Natural killer cell (primary cell): ENCODE measurements around the gene SORCS2. TPM values are rescaled to one million over a fixed set of nuclear protein-coding genes. Genes with fewer than 3 reads are reported as not detected.

Experiments
- ATAC-seq, 3 donors: fragments of 150-1000 bp in 2 of 3; fragments of 200-7000 bp in 1 of 3; cut with Tn5 transposase; 1 replicate in 1 of 3; 2 replicates in 2 of 3; pipeline ENCODE4 v1.10.0; 2021; ENCODE audit warnings: mild to moderate bottlenecking in 2 of 3, moderate library complexity in 2 of 3
- DNase-seq, 2 donors: peaks; one replicate each; pipeline versions ENCODE4 v3.0.0 to v3.0.0-alpha.2; 2013 to 2021; ENCODE audit warnings: mixed read lengths in 1 of 2
- H3K27ac ChIP-seq: one replicate; pipeline ENCODE4 v1.5.1; 2013; ENCODE audit warnings: mild to moderate bottlenecking, low read length
- H3K27me3 ChIP-seq: one replicate; pipeline ENCODE4 v1.6.1; 2013; ENCODE audit warnings: low read length; ENCODE audit not compliant: control insufficient read depth, insufficient read depth
- H3K36me3 ChIP-seq: one replicate; pipeline ENCODE4 v1.6.1; 2013; ENCODE audit warnings: low read length; ENCODE audit not compliant: control insufficient read depth, insufficient read depth
- H3K4me1 ChIP-seq: one replicate; pipeline ENCODE4 v1.6.1; 2013; ENCODE audit warnings: low read length; ENCODE audit not compliant: control insufficient read depth, insufficient read depth
- H3K4me3 ChIP-seq: one replicate; pipeline ENCODE4 v1.5.1; 2013; ENCODE audit warnings: low read length
- H3K9me3 ChIP-seq: one replicate; pipeline ENCODE4 v1.6.1; 2013; ENCODE audit warnings: low read length; ENCODE audit not compliant: control insufficient read depth, insufficient read depth
- H3K27ac Mint-ChIP-seq, 2 donors: one replicate each; pipeline ENCODE4 v1.8.0; 2022; ENCODE audit warnings: mild to moderate bottlenecking in 2 of 2, mixed read lengths in 2 of 2, moderate library complexity in 1 of 2
- H3K27me3 Mint-ChIP-seq, 2 donors: one replicate each; pipeline ENCODE4 v1.8.0; 2022; ENCODE audit warnings: low read depth in 2 of 2, mixed read lengths in 2 of 2
- H3K36me3 Mint-ChIP-seq: one replicate; pipeline ENCODE4 v1.8.0; 2022; ENCODE audit warnings: mixed read lengths
- H3K4me1 Mint-ChIP-seq, 2 donors: one replicate each; pipeline ENCODE4 v1.8.0; 2022; ENCODE audit warnings: mixed read lengths in 2 of 2
- H3K4me3 Mint-ChIP-seq: one replicate; pipeline ENCODE4 v1.8.0; 2022; ENCODE audit warnings: mild to moderate bottlenecking, moderate library complexity, mixed read lengths
- H3K9me3 Mint-ChIP-seq, 2 donors: one replicate each; pipeline ENCODE4 v1.8.0; 2022; ENCODE audit warnings: mixed read lengths in 2 of 2
- CTCF ChIP-seq: fragments of 200-600 bp; IDR thresholded peaks from one replicate; pipeline ENCODE4 v1.8.0; 2022; ENCODE audit warnings: antibody characterized with exemption
- WGBS: methylation state at CpG from one replicate; pipeline ENCODE4 v1.1.7; 2013; ENCODE audit warnings: missing lambda C conversion rate; ENCODE audit not compliant: insufficient coverage; 5-methylcytosine and 5-hydroxymethylcytosine counted together
- intact Hi-C: fragments of 100-400 bp; cut with micrococcal nuclease; formaldehyde crosslinking; loops from one replicate; pipeline ENCODE4 v1.14.2; 2022
- total RNA-seq, 4 donors: library from RNA; stranded (reverse); fragments of 120-200 nt in 1 of 4; gene quantifications; one replicate each; pipeline versions ENCODE4 v1.2.3 to v1.2.4, GENCODE V29; 2013 to 2022

SORCS2 gene
- total RNA-seq, 3 donors from 2014 or later (not counting 1 experiment from before 2014, with no cell fraction given): 1.2 to 2.5 (median 1.4) TPM

- H3K27ac Mint-ChIP-seq: no peak overlapping the region
These were observed 21.0 kb upstream of the SORCS2 start for GRCh38 chr4:7171191-7171900.

GRCh38 chr4:7172508-7172907, 19.8 kb upstream of the SORCS2 start:
- H3K36me3 Mint-ChIP-seq: no peaks in the 10 kb centered on the region
- no peak overlapping the region for H3K4me3 Mint-ChIP-seq
- no peak for ATAC-seq
- no peaks in the 10 kb centered on the region for H3K9me3 ChIP-seq
- H3K4me1 Mint-ChIP-seq: peaks cover 31 to 46% of the 10 kb centered on the region in 2 donors
- no peak overlapping the region for H3K4me3 ChIP-seq
- H3K9me3 Mint-ChIP-seq: no peaks in the 10 kb centered on the region
- DNase-seq: no peak
- intact Hi-C loops: no loop called here
- H3K36me3 ChIP-seq: no peaks in the 10 kb centered on the region
- H3K27ac ChIP-seq: no peak overlapping the region
- peaks cover 21% of the 10 kb centered on the region for H3K4me1 ChIP-seq
- no peaks in the 10 kb centered on the region for H3K27me3 ChIP-seq
- no peak for TF ChIP-seq CTCF
- WGBS: 87% methylated on average over 6 of the region's 6 CpGs
- H3K27ac Mint-ChIP-seq: no peak overlapping the region
- peaks cover 6 to 8% of the 10 kb centered on the region in 2 donors for H3K27me3 Mint-ChIP-seq

More at GRCh38 chr4:7171191-7171900, 21.0 kb upstream of the SORCS2 start:
- no peak for TF ChIP-seq CTCF
- Histone ChIP-seq H3K4me1 (peaks cover 21% of the 10 kb centered on the region), H3K4me3 (no peak overlapping the region), H3K27me3 (no peaks in the 10 kb centered on the region), H3K36me3 (no peaks in the 10 kb centered on the region), H3K27ac (no peak overlapping the region), H3K9me3 (no peaks in the 10 kb centered on the region)
- Mint-ChIP-seq H3K4me3 (peak overlapping the region; percentile 47), H3K9me3 (no peaks in the 10 kb centered on the region), H3K36me3 (no peaks in the 10 kb centered on the region), H3K4me1 (peaks cover 33 to 49% of the 10 kb centered on the region in 2 donors), H3K27me3 (peaks cover 6% of the 10 kb centered on the region in 2 donors)
- 56% methylated on average over 3 of the region's 4 CpGs for WGBS
- ATAC-seq (no peak), DNase-seq (no peak)
- intact Hi-C loops: no loop called here

DNA sequence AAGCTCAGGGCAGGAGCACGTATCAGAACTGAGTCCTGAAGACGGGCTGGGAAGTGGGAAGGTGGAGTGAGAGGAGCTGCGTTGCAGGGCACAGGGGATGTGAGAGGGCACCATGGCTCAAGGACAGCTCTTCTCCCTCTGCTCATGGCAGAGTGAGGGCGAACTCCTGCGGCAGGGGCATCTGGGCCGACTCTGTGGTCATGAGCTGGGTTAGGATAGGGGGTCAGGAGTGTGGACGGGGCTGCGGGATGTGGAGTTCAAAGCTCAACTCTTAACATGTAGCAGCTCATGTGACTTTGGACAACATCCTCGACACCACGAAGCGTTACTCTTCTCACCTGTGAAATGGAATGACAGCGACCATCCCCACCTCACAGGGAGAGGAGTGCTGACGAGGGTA, 19.4 kb upstream of the SORCS2 start:
- TF ChIP-seq CTCF: no peak
- Histone ChIP-seq H3K9me3 (no peaks in the 10 kb centered on the region), H3K4me1 (peaks cover 21% of the 10 kb centered on the region), H3K36me3 (no peaks in the 10 kb centered on the region), H3K27ac (no peak overlapping the region), H3K4me3 (no peak overlapping the region), H3K27me3 (no peaks in the 10 kb centered on the region)
- H3K27ac Mint-ChIP-seq: no peak overlapping the region
- H3K4me1 Mint-ChIP-seq: peaks cover 26 to 42% of the 10 kb centered on the region in 2 donors
- intact Hi-C loops: no loop called here
- no peaks in the 10 kb centered on the region for H3K36me3 Mint-ChIP-seq
- H3K27me3 Mint-ChIP-seq: peaks cover 6% of the 10 kb centered on the region in 2 donors
- DNase-seq (no peak), ATAC-seq (no peak)
- no peak overlapping the region for H3K4me3 Mint-ChIP-seq
- H3K9me3 Mint-ChIP-seq: no peaks in the 10 kb centered on the region
- 89% methylated on average over 13 of the region's 13 CpGs for WGBS
